Brain microvascular endothelial cell (primary cell): ENCODE data around the gene FANCD2.
"Not testable (repeated sequence)": the region's sequence is repeated elsewhere in the genome, so short reads cannot be mapped to it uniquely, and the experiment has no call there.

Experiments used
- DNase-seq: peaks from one replicate; pipeline ENCODE4 v3.0.0-alpha.2; 2020
- H3K27ac ChIP-seq: fragments of 250-450 bp; sonication (Bioruptor Pico); 2 replicates; pipeline ENCODE4 v1.5.1; 2020; ENCODE audit warnings: mild to moderate bottlenecking, moderate library complexity
- H3K27me3 ChIP-seq: fragments of 250-450 bp; sonication (Bioruptor Pico); replicated peaks from 2 replicates; pipeline ENCODE4 v1.5.1; 2020; ENCODE audit warnings: mild to moderate bottlenecking
- H3K36me3 ChIP-seq: fragments of 250-450 bp; sonication (Bioruptor Pico); replicated peaks from 2 replicates; pipeline ENCODE4 v1.5.1; 2020; ENCODE audit warnings: mild to moderate bottlenecking
- H3K4me3 ChIP-seq: 2 replicates; pipeline ENCODE4 v1.5.1; 2011; ENCODE audit warnings: low read depth, mild to moderate bottlenecking, control low read depth, low read length, moderate library complexity
- in situ Hi-C: cut with HindIII; loops from 2 replicates; pipeline ENCODE4 v1.10.0; 2017; ENCODE audit warnings: low sequenced_read_pairs, low pct_ligation_motif_present
- TF ChIP-seq, protein P1 (sequence below): IDR thresholded peaks from 2 replicates; pipeline ENCODE4 v1.5.1; 2011; ENCODE audit warnings: low read depth, mild to moderate bottlenecking, moderate library complexity, low read length, control low read depth, inconsistent platforms; ENCODE audit errors: missing control alignments

FANCD2 gene

DNA sequence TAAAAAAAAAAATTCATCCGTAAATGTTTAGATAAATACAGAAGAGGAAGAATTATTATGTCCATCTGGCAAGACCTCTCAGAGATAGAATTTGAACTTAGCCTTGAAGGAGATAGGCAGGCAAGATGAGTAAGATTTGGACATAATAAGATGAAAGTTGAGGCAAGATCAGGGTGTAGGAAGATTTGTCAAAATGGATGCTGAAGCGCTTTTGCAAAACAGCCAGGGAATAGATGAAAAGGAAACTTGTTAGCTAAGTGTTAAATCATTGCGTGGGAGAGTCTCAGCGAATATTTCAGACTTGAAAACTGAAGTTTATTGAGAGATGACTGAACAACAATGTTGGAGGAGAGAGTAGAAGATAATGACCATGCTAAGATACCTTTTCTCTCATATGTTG lies 96.5 kb downstream of the FANCD2 start:
- TF ChIP-seq, protein P1, sequence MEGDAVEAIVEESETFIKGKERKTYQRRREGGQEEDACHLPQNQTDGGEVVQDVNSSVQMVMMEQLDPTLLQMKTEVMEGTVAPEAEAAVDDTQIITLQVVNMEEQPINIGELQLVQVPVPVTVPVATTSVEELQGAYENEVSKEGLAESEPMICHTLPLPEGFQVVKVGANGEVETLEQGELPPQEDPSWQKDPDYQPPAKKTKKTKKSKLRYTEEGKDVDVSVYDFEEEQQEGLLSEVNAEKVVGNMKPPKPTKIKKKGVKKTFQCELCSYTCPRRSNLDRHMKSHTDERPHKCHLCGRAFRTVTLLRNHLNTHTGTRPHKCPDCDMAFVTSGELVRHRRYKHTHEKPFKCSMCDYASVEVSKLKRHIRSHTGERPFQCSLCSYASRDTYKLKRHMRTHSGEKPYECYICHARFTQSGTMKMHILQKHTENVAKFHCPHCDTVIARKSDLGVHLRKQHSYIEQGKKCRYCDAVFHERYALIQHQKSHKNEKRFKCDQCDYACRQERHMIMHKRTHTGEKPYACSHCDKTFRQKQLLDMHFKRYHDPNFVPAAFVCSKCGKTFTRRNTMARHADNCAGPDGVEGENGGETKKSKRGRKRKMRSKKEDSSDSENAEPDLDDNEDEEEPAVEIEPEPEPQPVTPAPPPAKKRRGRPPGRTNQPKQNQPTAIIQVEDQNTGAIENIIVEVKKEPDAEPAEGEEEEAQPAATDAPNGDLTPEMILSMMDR: no peak
- in situ Hi-C loops: no loop called here
- no peak overlapping the region for H3K27ac ChIP-seq
- no peak overlapping the region for H3K4me3 ChIP-seq
- H3K27me3 ChIP-seq: no peaks in the 10 kb centered on the region
- DNase-seq: no peak
- peaks cover 27% of the 10 kb centered on the region for H3K36me3 ChIP-seq

DNA sequence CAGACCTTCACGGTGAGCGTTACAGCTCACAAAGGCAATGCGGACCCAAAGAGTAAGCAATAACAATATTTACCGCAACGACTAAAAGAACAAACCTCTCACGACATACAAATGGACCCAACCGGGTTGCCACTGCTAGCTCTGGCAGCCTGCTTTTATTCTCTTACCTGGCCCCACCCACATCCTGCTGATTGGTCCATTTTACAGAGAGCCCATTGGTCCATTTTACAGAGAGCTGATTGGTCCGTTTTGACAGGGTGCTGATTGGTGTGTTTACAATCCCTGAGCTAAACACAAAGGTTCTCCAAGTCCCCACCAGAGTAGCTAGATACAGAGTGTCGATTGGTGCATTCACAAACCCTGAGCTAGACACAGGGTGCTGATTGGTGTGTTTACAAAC lies 109.6 kb downstream of the FANCD2 start:
- DNase-seq, in situ Hi-C loops, H3K4me3 ChIP-seq, H3K36me3 ChIP-seq, H3K27me3 ChIP-seq, H3K27ac ChIP-seq: not testable (repeated sequence)

GRCh38 chr3:10136426-10137005 lies 110.3 kb downstream of the FANCD2 start:
- Histone ChIP-seq H3K4me3 (no peak overlapping the region), H3K27ac (no peak overlapping the region), H3K36me3 (no peaks in the 10 kb centered on the region), H3K27me3 (no peaks in the 10 kb centered on the region)
- no peak for DNase-seq
- TF ChIP-seq, protein P1: no peak
- in situ Hi-C loops: no loop called here

DNA sequence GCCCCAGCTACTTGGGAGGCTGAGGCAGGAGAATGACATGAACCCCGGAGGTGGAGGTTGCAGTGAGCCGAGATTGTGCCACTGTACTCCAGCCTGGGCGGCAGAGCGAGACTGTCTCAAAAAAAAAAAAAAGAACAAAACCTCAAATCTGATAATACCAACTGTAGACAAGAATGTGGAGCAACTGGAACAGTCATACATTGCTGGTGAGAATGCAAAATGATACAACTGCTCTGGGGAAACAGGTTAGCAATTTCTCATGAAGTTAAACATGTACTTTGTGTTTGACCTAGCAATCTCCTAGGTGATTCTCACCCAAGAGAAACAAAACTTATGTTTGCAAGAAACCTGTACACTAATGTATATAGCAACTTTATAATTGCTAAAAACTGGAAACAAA lies 110.9 kb downstream of the FANCD2 start:
- no peaks in the 10 kb centered on the region for H3K27me3 ChIP-seq
- in situ Hi-C loops: no loop called here
- no peaks in the 10 kb centered on the region for H3K36me3 ChIP-seq
- no peak for DNase-seq
- no peak overlapping the region for H3K27ac ChIP-seq
- TF ChIP-seq, protein P1: no peak
- H3K4me3 ChIP-seq: no peak overlapping the region

- H3K27ac ChIP-seq: no peak overlapping the region
- no peaks in the 10 kb centered on the region for H3K27me3 ChIP-seq
- TF ChIP-seq, protein P1: no peak
- no peak for DNase-seq
- H3K36me3 ChIP-seq: peaks cover 4% of the 10 kb centered on the region
- in situ Hi-C loops: no loop called here
- peak overlapping the region; percentile 79 for H3K4me3 ChIP-seq
Observed at GRCh38 chr3:10140996-10141546, 114.8 kb downstream of the FANCD2 start.

- peak overlapping the region; percentile 79 for H3K4me3 ChIP-seq
- DNase-seq: no peak
- H3K36me3 ChIP-seq: peaks cover 8% of the 10 kb centered on the region
- H3K27ac ChIP-seq: peak overlapping the region; percentile 78
- TF ChIP-seq, protein P1: no peak
- no peaks in the 10 kb centered on the region for H3K27me3 ChIP-seq
- in situ Hi-C loops: no loop called here
Observed at GRCh38 chr3:10142707-10143560, 116.7 kb downstream of the FANCD2 start.
